ENCODE results near the gene VPS26B. TPM values are rescaled to one million over a fixed set of nuclear protein-coding genes. Genes with fewer than 3 reads are reported as not detected.
"Not testable (repeated sequence)": the region's sequence is repeated elsewhere in the genome, so short reads cannot be mapped to it uniquely, and the experiment has no call there.

The VPS26B gene
- 10 to 100 TPM; 19.4 to 46.5 (median 36.3) TPM for total RNA-seq
- 10 to 100 TPM; 26.1 to 44.9 TPM for polyA plus RNA-seq
- long read RNA-seq, donor 1, transcript VPS26B-201 (6 exons, 3,691 nt), result major isoform, 11 of 51 reads
- long read RNA-seq, donor 1, partial matches to known transcripts, result 37 of 51 reads
- long read RNA-seq, donor 1, other reads (novel, unspliced or antisense), result 0 of 51 reads
- long read RNA-seq, donor 2, transcript VPS26B-206 (2 exons, 2,073 nt), result minor isoform, 5 of 34 reads
- long read RNA-seq, donor 2, transcript VPS26B-201 (6 exons, 3,691 nt), result major isoform, 18 of 34 reads
- long read RNA-seq, donor 2, partial matches to known transcripts, result 10 of 34 reads
- long read RNA-seq, donor 2, other reads (novel, unspliced or antisense), result 0 of 34 reads
- long read RNA-seq, donor 3, transcript VPS26B-201 (6 exons, 3,691 nt), result major isoform, 219 of 253 reads
- long read RNA-seq, donor 3, partial matches to known transcripts, result 24 of 253 reads
- long read RNA-seq, donor 3, other reads (novel, unspliced or antisense), result 7 of 253 reads

- peaks cover 9% of the 10 kb centered on the region for H3K4me1 ChIP-seq (ENCODE audit: insufficient read depth)
- H3K27ac ChIP-seq, result peak within 1 kb of the TSS; percentile 59 to 88
- peak; percentile 98 for TF ChIP-seq POLR2A (IDR thresholded peaks at IDR 0.05)
- peak; percentile 87 for TF ChIP-seq EP300 (IDR thresholded peaks at IDR 0.05)
- peak in 2 of 3 donors; percentile 30 to 47 for TF ChIP-seq CTCF (IDR thresholded peaks at IDR 0.05)
- no peaks in the 10 kb centered on the region for H3K36me3 ChIP-seq
- 0 to 1% (median 0%) methylated on average over 63 to 89 of the region's 89 CpGs for WGBS, 3 donors
- H3K27me3 ChIP-seq, result no peaks in the 10 kb centered on the region
- H3K9me3 ChIP-seq, result no peaks in the 10 kb centered on the region
- peak within 1 kb of the TSS; percentile 60 for H3K4me3 ChIP-seq
- intact Hi-C loops (cut with DNase I), result loop anchor here in 1 of 4 donors (5.0 to 10.0 kb wide), 2 partner anchors 108 to 189 kb away; partner anchors contain the start of gene GLB1L2
- DNase-seq, result peak; percentile 93 to 97 (median 94)
Measured at GRCh38 chr11:134223836-134224709, at the start of gene VPS26B, which contains the start of gene NCAPD3. Gene VPS26B (plus strand): TSS chr11:134224671. CDS start chr11:134225123, 452 bp downstream. Gene NCAPD3 (minus strand): TSS chr11:134223967. CDS start chr11:134223926, 41 bp downstream.

DNA sequence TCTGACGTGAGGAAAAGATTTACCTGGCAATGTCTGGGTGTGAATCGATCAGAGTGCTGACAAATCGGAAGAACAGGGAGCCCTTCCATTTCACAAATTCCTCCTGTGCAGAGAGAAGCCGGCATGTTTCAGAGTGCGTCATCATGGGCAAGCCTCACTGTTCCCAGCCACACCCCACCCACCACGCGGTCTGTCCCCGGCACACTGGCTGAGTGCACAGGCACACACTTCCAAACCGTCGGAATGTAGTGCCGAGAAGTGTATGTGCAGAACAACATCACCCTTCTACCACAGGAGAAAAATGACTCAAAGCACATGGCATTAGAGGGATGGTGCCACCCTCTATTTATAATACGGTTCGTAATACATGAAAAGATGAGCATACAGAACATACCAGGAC is 48.2 kb upstream of the VPS26B start:
- H3K27me3 ChIP-seq, result no peaks in the 10 kb centered on the region
- H3K27ac ChIP-seq, result no peak overlapping the region
- peaks cover 4% of the 10 kb centered on the region for H3K4me1 ChIP-seq (ENCODE audit: insufficient read depth)
- H3K9me3 ChIP-seq, result no peaks in the 10 kb centered on the region
- no peak for DNase-seq
- no peaks in the 10 kb centered on the region for H3K36me3 ChIP-seq
- WGBS, 3 donors, result 95 to 98% (median 97%) methylated on average over 13 of the region's 13 CpGs
- TF ChIP-seq POLR2A (IDR thresholded peaks at IDR 0.05) (no peak), EP300 (IDR thresholded peaks at IDR 0.05) (no peak), CTCF (IDR thresholded peaks at IDR 0.05) (no peak)
- H3K4me3 ChIP-seq, result no peak overlapping the region
- intact Hi-C loops (cut with DNase I), result no loop called here

DNA sequence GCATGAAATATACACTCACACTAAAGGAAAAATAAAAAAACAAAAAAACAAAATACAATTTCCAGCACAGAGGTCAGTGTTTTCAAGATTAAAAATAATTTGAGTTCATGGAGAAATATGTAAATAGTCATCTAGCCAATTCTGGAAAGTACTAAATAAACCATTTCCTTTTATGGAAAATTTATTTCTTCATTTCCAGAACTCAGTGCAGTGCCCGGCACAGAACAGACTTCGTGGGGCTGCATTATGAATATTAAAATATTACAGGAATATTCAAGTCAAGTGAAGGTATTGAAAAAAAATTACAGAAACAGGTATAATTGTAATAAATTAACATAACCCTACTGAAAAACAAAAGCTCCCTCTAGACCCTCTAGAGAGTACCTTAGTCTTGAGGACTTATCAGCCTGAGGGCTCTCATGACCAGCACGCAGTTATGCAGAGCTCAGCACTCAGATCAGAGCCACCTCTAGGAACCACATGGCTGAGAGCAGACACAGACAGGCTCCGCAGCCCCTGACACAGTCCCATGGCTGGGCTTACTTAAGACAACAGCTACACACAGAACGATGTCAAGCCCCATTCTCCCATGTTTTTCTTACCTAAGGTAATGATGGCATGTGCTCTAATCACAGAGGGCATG is 46.3 kb upstream of the VPS26B start:
- no peak for DNase-seq
- TF ChIP-seq EP300 (IDR thresholded peaks at IDR 0.05) (no peak), CTCF (IDR thresholded peaks at IDR 0.05) (no peak), POLR2A (IDR thresholded peaks at IDR 0.05) (no peak)

DNA sequence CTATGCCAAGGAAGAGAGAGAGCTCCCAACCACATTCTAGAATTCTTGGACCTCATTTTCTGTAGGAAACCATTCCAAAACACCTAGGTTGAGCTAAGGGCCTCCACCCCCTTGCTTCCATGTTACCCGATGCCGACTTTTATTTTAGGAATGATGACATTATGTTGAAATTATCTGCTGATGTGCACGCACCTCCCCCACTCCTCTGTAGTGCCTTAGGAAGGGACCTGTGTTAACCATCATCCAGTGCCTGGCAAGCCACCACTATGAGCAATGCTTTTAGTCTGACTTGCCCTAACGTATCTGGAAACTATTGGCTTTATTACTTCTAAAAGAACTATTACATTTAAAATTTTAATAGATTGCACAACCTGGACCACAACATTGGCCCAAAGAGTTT is 42.8 kb upstream of the VPS26B start:
- no peak for TF ChIP-seq EP300 (IDR thresholded peaks at IDR 0.05)
- no peak for TF ChIP-seq CTCF (IDR thresholded peaks at IDR 0.05)
- Histone ChIP-seq H3K4me3 (no peak overlapping the region), H3K9me3 (no peaks in the 10 kb centered on the region), H3K36me3 (no peaks in the 10 kb centered on the region), H3K27ac (no peak overlapping the region), H3K27me3 (no peaks in the 10 kb centered on the region), H3K4me1 (ENCODE audit: insufficient read depth) (peaks cover 2% of the 10 kb centered on the region)
- 85 to 90% (median 89%) methylated on average over 4 of the region's 4 CpGs for WGBS, 3 donors
- intact Hi-C loops (cut with DNase I), result no loop called here
- no peak for DNase-seq

More for the DNA sequence above, 46.3 kb upstream of the VPS26B start:
- Histone ChIP-seq H3K27me3 (no peaks in the 10 kb centered on the region), H3K27ac (no peak overlapping the region), H3K4me1 (ENCODE audit: insufficient read depth) (peaks cover 4% of the 10 kb centered on the region), H3K9me3 (no peaks in the 10 kb centered on the region), H3K4me3 (no peak overlapping the region), H3K36me3 (no peaks in the 10 kb centered on the region)
- WGBS, 3 donors, result 20 to 38% (median 28%) methylated on average over 5 of the region's 5 CpGs
- intact Hi-C loops (cut with DNase I), result no loop called here

DNA sequence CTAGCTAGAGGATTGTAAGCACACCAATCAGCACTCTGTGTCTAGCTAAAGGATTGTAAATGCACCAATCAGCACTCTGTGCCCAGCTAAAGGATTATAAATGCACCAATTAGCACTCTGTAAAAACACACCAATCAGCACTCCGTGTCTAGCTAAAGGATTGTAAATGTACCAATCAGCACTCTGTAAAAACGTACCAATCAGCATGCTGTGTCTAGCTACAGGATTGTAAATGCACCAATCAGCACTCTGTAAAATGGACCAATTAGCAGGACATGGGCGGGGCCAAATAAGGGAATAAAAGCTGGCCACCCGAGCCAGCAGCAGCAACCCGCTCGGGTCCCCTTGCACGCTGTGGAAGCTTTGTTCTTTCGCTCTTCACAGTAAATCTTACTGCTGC is 36.4 kb upstream of the VPS26B start:
- intact Hi-C loops (cut with DNase I); DNase-seq; H3K4me1 ChIP-seq (ENCODE audit: insufficient read depth); H3K27me3 ChIP-seq; H3K9me3 ChIP-seq; H3K27ac ChIP-seq; H3K36me3 ChIP-seq; H3K4me3 ChIP-seq: not testable (repeated sequence)
- 95 to 99% (median 98%) methylated on average over 8 of the region's 8 CpGs for WGBS, 3 donors
